Mesodermal cell (in vitro differentiated cells): ENCODE data around the gene HYAL4.
"Not testable (repeated sequence)": the region's sequence is repeated elsewhere in the genome, so short reads cannot be mapped to it uniquely, and the experiment has no call there.

Experiments used
- H3K27ac ChIP-seq: 2 replicates; pipeline ENCODE4 v1.7.0; 2013; ENCODE audit warnings: mild to moderate bottlenecking, low read depth, low read length, moderate library complexity; ENCODE audit not compliant: severe bottlenecking
- H3K36me3 ChIP-seq: 2 replicates; pipeline ENCODE4 v1.7.1; 2013; ENCODE audit warnings: mild to moderate bottlenecking, low read length, moderate library complexity; ENCODE audit not compliant: control insufficient read depth, insufficient read depth
- H3K4me1 ChIP-seq: one replicate; pipeline ENCODE4 v1.7.1; 2013; ENCODE audit warnings: mild to moderate bottlenecking, low read length; ENCODE audit not compliant: insufficient read depth, control insufficient read depth, poor library complexity, severe bottlenecking
- H3K4me3 ChIP-seq: 2 replicates; pipeline ENCODE4 v1.7.0; 2013; ENCODE audit warnings: low read length, control low read depth, mild to moderate bottlenecking; ENCODE audit not compliant: insufficient read depth, poor library complexity, severe bottlenecking; ENCODE audit errors: extremely low read depth
- H3K9me3 ChIP-seq: 2 replicates; pipeline ENCODE4 v1.7.1; 2013; ENCODE audit warnings: mild to moderate bottlenecking, low read length, moderate library complexity; ENCODE audit not compliant: control insufficient read depth
- WGBS, 2 experiments: methylation state at CpG; one replicate each; pipeline ENCODE4 v1.1.5; 2013; ENCODE audit warnings: missing lambda C conversion rate in 2 of 2; ENCODE audit not compliant: insufficient coverage in 2 of 2; 5-methylcytosine and 5-hydroxymethylcytosine counted together

The HYAL4 gene

DNA sequence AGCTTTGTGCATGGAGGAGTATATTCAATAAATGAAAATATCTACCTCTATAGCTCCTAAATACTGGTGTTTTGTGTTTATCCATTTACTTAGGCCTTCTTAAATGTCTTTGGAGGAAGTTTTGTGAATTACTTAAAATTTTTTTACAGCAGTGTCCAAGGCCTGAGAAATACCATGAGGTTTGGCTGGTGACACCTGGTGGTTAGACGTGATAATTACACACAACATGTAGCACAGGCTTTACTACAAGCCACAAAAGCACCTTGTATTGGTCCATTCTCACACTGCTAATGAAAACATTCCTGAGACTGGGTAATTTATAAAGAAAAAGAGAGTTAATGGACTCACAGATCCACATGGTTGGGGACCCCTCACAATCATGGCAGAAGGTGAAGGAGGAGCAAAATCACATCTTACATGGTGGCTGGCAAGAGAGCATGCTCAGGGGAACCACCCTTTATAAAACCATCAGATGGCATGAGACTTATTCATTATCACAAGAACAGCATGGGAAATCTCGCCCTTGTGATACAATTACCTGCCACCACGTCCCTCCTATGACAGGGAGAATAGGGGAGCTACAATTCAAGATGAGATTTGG is 20.6 kb downstream of the HYAL4 start:
- Histone ChIP-seq H3K4me3 (no peak overlapping the region), H3K9me3 (no peaks in the 10 kb centered on the region), H3K4me1 (no peaks in the 10 kb centered on the region), H3K36me3 (no peaks in the 10 kb centered on the region), H3K27ac (peak overlapping the region; percentile 38)
- 40 to 80% methylated on average over 1 of the region's 3 CpGs for WGBS, 2 experiments

DNA sequence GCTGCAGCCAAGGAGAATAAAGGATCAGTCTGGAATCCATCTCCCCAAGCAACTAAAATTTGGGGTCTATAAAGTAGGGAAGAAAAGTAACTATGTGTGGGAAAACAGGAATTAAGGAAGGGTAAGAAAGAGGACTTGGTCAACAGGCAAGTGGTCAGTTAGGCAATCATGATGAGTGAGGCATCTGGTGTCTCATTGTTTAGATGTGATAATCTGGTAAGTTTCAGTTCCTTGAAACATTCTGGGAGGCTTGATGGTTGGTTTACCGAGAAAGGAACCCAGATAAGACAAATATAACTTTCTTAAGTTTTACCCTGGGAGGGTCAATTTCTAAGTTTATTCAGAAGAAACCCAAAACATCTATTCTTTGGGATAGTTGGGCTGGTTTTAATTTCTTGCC is 22.3 kb downstream of the HYAL4 start:
- H3K27ac ChIP-seq: no peak overlapping the region
- H3K4me1 ChIP-seq: no peaks in the 10 kb centered on the region
- no CpG with 5 or more reads among the region's 1 CpG for WGBS, 2 experiments
- no peaks in the 10 kb centered on the region for H3K36me3 ChIP-seq
- H3K4me3 ChIP-seq: no peak overlapping the region
- H3K9me3 ChIP-seq: no peaks in the 10 kb centered on the region

DNA sequence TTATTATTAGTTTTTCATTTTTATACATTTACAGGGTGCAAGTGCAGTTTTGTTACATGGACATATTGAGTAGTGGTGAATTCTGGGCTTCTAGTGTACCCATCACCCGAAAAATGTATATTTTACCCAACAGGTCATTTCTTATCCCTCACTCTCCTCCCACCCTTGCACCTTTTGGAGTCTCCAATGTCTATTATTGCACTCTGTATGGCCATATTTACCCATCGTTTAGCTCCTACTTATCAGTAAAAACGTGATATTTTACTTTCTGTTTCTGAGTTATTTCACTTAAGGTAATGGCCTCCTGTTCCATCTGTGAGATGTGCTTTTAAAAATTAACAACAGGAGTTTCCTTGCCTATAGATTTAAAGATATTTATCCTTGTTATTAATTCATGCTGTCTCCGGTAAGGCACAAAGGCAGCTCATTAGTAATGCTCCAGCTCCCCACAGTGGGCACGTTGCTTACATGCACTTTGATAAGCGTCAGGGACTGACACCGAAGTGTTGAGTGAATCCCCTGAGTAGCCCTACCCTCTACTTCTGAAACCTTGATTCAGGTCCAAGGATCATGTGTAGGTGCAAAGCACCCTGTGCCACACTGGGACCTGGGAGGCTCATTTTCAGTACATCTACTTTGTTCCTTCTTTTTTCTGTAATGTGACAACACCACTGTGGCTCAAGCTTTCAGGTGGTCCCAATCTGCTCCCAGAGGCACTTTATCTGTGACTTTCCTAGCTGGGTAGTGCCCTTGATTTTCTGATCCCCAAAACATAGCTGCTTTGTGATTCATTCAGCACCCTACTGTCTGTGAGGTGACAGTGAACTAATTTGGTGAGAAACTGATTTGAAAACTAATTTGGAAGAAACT is 27.3 kb downstream of the HYAL4 start:
- 9 to 20% methylated on average over 3 to 4 of the region's 7 CpGs for WGBS, 2 experiments
- no peaks in the 10 kb centered on the region for H3K9me3 ChIP-seq
- no peak overlapping the region for H3K4me3 ChIP-seq
- H3K27ac ChIP-seq: no peak overlapping the region
- no peaks in the 10 kb centered on the region for H3K4me1 ChIP-seq
- H3K36me3 ChIP-seq: no peaks in the 10 kb centered on the region

DNA sequence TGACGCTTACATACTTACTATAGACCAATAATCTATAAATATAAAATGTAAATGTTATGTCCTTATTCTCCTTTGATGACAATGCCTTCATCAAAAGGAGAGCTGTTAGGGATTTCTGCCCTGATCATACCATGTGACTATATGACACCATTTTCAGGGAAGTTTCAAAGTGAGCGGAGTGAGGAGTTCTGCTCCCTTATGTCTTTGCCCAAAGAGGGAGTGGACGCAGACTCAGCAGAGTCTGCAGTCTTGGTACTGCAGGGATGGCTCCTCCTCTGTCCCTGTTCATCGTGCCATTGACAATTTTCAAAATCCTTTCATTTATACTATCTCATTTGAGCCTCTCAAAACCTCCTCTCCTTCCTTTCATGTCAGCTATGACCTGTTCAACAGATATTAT is 27.9 kb downstream of the HYAL4 start:
- H3K4me3 ChIP-seq: no peak overlapping the region
- H3K27ac ChIP-seq: no peak overlapping the region
- H3K9me3 ChIP-seq: no peaks in the 10 kb centered on the region
- no peaks in the 10 kb centered on the region for H3K36me3 ChIP-seq
- 71 to 75% methylated on average over 2 to 3 of the region's 4 CpGs for WGBS, 2 experiments
- H3K4me1 ChIP-seq: no peaks in the 10 kb centered on the region

DNA sequence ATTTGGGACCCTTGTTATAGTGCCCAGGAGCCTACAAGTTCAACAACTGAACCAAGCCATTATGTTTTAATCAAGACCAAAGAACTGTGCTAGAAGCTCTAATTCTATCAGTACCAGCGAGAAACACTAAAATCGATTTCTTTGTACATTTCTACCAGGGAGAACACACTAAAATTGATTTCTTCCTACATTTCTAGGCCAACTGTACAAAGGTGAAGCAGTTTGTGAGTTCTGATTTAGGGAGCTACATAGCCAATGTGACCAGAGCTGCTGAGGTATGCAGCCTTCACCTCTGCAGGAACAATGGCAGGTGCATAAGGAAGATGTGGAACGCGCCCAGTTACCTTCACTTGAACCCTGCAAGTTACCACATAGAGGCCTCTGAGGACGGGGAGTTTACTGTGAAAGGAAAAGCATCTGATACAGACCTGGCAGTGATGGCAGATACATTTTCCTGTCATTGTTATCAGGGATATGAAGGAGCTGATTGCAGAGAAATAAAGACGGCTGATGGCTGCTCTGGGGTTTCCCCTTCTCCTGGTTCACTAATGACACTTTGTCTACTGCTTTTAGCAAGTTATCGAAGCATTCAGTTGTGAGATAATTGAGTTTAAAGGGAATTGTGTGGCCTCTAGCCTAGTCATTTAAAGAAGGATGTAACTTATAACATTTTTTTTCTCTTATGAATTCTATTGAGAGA is 31.7 kb downstream of the HYAL4 start:
- 87 to 93% methylated on average over 4 to 5 of the region's 7 CpGs for WGBS, 2 experiments
- Histone ChIP-seq H3K9me3 (no peaks in the 10 kb centered on the region), H3K36me3 (no peaks in the 10 kb centered on the region), H3K27ac (no peak overlapping the region), H3K4me3 (no peak overlapping the region), H3K4me1 (no peaks in the 10 kb centered on the region)

DNA sequence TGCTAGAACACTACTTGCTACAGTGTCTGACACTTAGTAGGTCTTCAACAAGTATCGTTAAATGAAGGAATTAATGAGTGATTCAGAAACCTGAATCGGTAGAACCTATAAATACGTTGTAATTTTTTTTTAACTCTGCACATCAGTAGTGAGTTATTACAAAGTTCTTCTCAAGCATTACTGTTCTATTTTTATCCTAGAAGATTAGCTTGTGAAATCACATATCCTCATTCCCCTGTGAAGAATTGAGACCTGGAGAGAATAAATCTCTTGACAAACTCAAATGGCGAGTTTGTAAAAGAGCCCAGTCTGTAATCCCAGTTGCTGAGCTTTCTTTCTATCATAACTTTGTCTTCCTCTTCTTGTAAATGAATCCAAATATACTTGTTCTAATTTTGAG is 34.7 kb downstream of the HYAL4 start:
- H3K9me3 ChIP-seq: no peaks in the 10 kb centered on the region
- WGBS, 2 experiments: 88 to 100% methylated on average over 1 to 4 of the region's 4 CpGs
- no peak overlapping the region for H3K27ac ChIP-seq
- no peak overlapping the region for H3K4me3 ChIP-seq
- no peaks in the 10 kb centered on the region for H3K4me1 ChIP-seq
- no peaks in the 10 kb centered on the region for H3K36me3 ChIP-seq

DNA sequence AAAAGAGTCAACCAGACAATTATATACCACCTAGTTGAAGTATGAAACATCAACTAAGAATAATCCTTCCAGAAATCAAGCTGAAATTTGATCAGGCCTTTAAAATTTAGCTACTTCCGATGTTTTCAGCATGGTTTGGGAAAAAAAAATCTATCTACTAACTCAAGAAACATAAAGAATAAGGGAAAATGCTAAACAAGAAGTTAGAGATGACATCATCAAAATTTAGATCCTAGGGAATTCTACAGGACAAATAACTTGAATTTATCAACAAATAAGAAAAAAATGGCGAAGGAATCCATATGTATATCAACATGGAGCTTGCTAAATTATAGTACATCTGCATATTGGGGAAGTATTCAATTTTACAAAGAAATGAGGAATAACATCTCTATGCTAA is 36.3 kb downstream of the HYAL4 start:
- no peaks in the 10 kb centered on the region for H3K4me1 ChIP-seq
- no peaks in the 10 kb centered on the region for H3K9me3 ChIP-seq
- WGBS, 2 experiments: no CpG with 5 or more reads among the region's 2 CpGs
- no peak overlapping the region for H3K4me3 ChIP-seq
- no peak overlapping the region for H3K27ac ChIP-seq
- H3K36me3 ChIP-seq: no peaks in the 10 kb centered on the region

DNA sequence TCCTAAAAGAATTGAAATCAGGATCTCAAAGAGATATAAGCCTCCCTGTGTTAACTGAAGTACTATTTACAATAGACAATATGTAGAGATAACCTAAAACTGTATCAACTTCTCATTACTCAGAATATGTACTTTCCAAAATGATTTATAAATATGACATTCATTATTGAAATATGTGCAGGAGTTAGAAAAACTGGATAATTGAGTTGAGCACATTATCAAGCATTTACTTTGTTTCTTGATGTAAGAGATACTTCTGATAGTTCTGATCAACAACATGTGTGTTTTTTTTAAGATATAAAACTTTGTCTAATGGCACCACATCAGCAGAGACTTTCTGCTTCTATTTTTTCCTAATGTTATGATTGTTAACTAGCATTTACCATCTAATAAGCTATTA is 38.2 kb downstream of the HYAL4 start:
- no peak overlapping the region for H3K27ac ChIP-seq
- no peaks in the 10 kb centered on the region for H3K4me1 ChIP-seq
- no peaks in the 10 kb centered on the region for H3K9me3 ChIP-seq
- no peaks in the 10 kb centered on the region for H3K36me3 ChIP-seq
- no peak overlapping the region for H3K4me3 ChIP-seq

DNA sequence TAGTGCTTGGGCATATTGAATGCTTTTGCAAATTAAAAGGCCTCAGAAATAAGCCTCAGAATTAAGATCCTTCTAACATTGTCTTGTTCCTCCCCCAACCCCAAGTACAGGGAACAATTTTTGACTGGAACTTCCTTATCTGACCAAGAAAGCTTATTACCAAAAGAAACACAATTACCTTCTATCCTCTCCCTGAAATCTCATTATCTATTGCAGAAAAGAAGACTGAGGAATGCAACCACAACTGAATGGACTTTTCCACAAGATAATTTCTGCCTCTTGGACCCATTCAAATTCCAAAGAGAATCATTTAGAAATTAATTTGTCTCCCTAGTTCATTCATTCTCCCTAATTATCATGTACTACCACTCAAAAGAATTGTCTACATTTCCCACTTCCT is 43.2 kb downstream of the HYAL4 start:
- Histone ChIP-seq H3K4me1 (no peaks in the 10 kb centered on the region), H3K36me3 (no peaks in the 10 kb centered on the region), H3K9me3 (no peaks in the 10 kb centered on the region), H3K27ac (no peak overlapping the region), H3K4me3 (no peak overlapping the region)

DNA sequence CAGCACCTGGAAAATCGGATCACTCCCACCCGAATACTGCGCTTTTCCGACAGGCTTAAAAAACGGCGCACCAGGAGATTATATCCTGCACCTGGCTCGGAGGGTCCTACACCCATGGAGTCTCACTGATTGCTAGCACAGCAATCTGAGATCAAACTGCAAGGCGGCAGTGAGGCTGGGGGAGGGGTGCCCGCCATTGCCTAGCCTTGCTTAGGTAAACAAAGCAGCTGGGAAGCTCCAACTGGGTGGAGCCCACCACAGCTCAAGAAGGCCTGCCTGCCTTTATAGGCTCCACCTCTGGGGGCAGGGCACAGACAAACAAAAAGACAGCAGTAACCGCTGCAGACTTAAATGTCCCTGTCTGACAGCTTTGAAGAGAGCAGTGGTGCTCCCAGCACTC is 49.8 kb downstream of the HYAL4 start:
- 93 to 97% methylated on average over 7 to 9 of the region's 10 CpGs for WGBS, 2 experiments
- not testable (repeated sequence) for H3K27ac ChIP-seq, H3K36me3 ChIP-seq, H3K9me3 ChIP-seq, H3K4me1 ChIP-seq, H3K4me3 ChIP-seq

DNA sequence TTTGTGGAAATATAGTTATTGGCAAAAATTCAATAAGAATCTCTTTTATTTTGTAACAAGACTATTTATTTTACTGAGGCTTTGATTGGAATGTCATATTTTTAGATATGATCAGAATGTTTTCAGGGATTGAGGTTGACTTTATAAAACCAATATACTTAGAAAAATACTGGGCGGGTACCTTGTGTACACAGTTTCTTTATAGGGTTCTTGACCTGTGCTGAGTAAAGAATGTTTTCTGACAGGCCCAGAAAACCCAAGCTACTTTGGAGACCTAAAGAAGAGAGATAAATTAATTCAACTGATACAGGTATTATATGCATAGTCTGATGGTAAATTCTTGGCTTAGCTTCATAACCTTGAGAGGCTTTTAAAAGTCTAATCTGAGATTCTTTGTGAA is 56.1 kb downstream of the HYAL4 start:
- Histone ChIP-seq H3K36me3 (no peaks in the 10 kb centered on the region), H3K27ac (no peak overlapping the region), H3K4me3 (no peak overlapping the region), H3K4me1 (no peaks in the 10 kb centered on the region), H3K9me3 (peaks cover 10% of the 10 kb centered on the region)
- WGBS, 2 experiments: no CpG with 5 or more reads among the region's 1 CpG
